ENCODE results near the gene ARHGEF28. TPM values are rescaled to one million over a fixed set of nuclear protein-coding genes. Genes with fewer than 3 reads are reported as not detected.

ARHGEF28 gene
- total and polyA plus RNA-seq, 12 donors: 0.62 to 3.4 (median 1.5) TPM

DNA sequence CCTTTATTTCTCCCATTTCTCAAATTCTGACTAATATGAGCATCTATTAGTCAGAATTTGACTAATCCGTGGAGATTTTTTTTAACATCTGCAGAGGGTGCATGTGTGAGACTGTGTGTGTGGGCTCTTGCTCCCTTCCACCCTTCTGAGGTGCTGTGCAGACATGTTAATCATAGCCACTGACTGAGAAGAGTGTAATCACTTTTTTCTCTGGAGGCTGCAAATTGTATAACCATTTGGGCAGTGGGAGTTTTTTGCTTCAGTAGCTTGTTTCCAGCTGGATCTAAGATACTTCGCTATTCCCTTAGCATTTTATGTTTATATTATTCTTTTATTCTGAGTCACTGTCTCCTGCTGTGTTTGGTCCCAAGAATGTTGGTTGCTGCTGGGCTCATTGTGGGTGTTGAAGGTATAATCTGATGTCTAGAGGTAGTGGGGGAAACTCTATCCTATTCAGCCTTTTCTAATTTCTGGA is 66.2 kb downstream of the ARHGEF28 start:
- WGBS, 2 donors: 71 to 76% methylated on average over 2 of the region's 2 CpGs
- no peaks in the 10 kb centered on the region for H3K36me3 ChIP-seq
- H3K27me3 ChIP-seq: no peaks in the 10 kb centered on the region
- intact Hi-C loops (cut with DNase I): no loop called here
- H3K4me1 ChIP-seq: peaks cover 0 to 33% (median 10%) of the 10 kb centered on the region in 9 donors
- ATAC-seq (peak in 3 of 8 donors; percentile 33 to 57 (median 35)), DNase-seq (no peak)
- peaks cover 0 to 4% (median 0%) of the 10 kb centered on the region in 11 donors for H3K9me3 ChIP-seq
- H3K27ac ChIP-seq: no peak overlapping the region
- no peak overlapping the region for H3K4me3 ChIP-seq
- TF ChIP-seq, protein P1, sequence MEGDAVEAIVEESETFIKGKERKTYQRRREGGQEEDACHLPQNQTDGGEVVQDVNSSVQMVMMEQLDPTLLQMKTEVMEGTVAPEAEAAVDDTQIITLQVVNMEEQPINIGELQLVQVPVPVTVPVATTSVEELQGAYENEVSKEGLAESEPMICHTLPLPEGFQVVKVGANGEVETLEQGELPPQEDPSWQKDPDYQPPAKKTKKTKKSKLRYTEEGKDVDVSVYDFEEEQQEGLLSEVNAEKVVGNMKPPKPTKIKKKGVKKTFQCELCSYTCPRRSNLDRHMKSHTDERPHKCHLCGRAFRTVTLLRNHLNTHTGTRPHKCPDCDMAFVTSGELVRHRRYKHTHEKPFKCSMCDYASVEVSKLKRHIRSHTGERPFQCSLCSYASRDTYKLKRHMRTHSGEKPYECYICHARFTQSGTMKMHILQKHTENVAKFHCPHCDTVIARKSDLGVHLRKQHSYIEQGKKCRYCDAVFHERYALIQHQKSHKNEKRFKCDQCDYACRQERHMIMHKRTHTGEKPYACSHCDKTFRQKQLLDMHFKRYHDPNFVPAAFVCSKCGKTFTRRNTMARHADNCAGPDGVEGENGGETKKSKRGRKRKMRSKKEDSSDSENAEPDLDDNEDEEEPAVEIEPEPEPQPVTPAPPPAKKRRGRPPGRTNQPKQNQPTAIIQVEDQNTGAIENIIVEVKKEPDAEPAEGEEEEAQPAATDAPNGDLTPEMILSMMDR (IDR thresholded peaks at IDR 0.05): no peak

DNA sequence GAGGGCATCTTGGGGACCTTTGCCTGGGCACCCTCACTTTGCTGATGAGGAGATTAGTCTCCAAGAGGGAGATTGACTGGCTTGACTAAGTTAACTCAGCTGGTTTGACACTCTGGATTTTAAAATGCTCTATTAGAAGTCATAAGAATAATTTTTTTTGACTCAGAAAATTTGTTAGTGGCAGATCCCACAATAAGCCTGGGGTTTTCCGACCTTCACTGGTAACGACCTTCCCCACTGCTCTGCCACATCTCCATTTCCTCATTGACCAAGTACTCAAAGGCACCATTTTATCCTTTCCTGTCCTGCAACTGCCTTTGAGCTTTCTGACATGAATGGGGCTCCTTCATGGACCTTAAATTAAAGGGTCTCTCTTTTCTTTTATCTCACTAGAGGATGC is 67.0 kb downstream of the ARHGEF28 start:
- Histone ChIP-seq H3K36me3 (no peaks in the 10 kb centered on the region), H3K9me3 (peaks cover 0 to 4% (median 0%) of the 10 kb centered on the region in 11 donors), H3K27me3 (no peaks in the 10 kb centered on the region), H3K4me3 (no peak overlapping the region), H3K4me1 (peaks cover 0 to 33% (median 10%) of the 10 kb centered on the region in 9 donors), H3K27ac (no peak overlapping the region)
- DNase-seq (no peak), ATAC-seq (no peak)
- WGBS, 2 donors: 72 to 80% methylated on average over 2 of the region's 2 CpGs
- intact Hi-C loops (cut with DNase I): no loop called here
- TF ChIP-seq, protein P1 (IDR thresholded peaks at IDR 0.05): no peak

DNA sequence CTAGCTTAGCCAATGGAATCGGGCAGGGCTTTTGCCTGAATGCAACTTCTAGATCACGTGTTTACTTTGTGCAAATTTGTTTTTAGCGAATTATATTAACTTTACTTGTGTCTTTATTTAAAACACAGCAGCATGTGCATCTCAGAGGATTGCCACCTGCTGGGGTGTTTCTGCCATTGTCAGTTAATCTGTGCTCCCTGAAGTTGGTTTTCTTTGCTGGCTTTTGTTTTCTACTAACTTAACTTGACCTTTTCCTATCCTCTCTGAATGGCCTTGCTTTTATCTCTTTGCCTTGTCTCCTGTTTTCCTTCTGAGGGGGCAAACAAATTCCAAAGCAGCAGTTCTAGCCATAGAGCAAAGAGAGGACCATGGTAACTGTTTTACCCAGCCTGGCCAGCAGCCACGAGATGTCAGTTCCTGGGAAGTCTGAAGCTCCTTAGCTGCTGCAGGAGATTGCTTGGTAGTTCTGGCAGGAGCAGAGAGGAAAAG is 67.6 kb downstream of the ARHGEF28 start:
- intact Hi-C loops (cut with DNase I): no loop called here

DNA sequence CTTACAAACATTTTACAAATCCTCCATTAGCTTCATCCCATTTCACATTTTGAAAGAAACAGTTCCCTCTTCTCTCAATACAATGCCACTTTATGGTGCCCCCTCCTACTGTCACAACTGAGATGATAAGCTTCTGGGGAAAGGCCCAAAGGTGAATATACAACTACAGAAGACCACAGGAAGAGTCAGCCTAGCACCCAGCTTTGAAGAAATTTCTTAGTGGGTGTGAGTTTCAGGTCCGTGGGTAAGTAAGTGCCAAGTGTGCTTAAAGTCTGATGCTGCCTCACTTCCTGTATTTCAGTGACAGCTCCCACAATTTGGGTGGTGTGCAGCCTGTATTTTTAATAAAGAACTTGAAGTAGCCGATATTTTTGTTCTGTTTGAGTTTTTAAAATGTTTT is 68.1 kb downstream of the ARHGEF28 start:
- Histone ChIP-seq H3K36me3 (no peaks in the 10 kb centered on the region), H3K27me3 (no peaks in the 10 kb centered on the region), H3K4me1 (peaks cover 0 to 33% (median 10%) of the 10 kb centered on the region in 9 donors), H3K27ac (peak overlapping the region in 2 of 10 donors; percentile 45 to 51), H3K4me3 (no peak overlapping the region), H3K9me3 (peaks cover 0 to 4% (median 0%) of the 10 kb centered on the region in 11 donors)
- intact Hi-C loops (cut with DNase I): no loop called here
- TF ChIP-seq, protein P1 (IDR thresholded peaks at IDR 0.05): no peak
- DNase-seq (no peak), ATAC-seq (no peak)
- WGBS, 2 donors: 46 to 65% methylated on average over 2 of the region's 2 CpGs

More for the DNA sequence above, 67.6 kb downstream of the ARHGEF28 start:
- no peak overlapping the region for H3K4me3 ChIP-seq
- peak overlapping the region in 2 of 10 donors; percentile 45 to 51 for H3K27ac ChIP-seq
- TF ChIP-seq, protein P1 (IDR thresholded peaks at IDR 0.05): peak in 7 of 9 donors; percentile 24 to 51 (median 41)
- WGBS, 2 donors: 72 to 73% methylated on average over 4 of the region's 4 CpGs
- no peaks in the 10 kb centered on the region for H3K36me3 ChIP-seq
- H3K9me3 ChIP-seq: peaks cover 0 to 4% (median 0%) of the 10 kb centered on the region in 11 donors
- no peaks in the 10 kb centered on the region for H3K27me3 ChIP-seq
- ATAC-seq: peak in 1 of 8 donors; percentile 39
- no peak for DNase-seq
- H3K4me1 ChIP-seq: peaks cover 0 to 33% (median 10%) of the 10 kb centered on the region in 9 donors
